GM19468 (cell line): Measurements from ENCODE around the gene PRKCA.

ENCODE experiments used
- ATAC-seq: cut with Tn5 transposase; IDR thresholded peaks from one replicate; pipeline ENCODE4 v1.9.1; 2021; ENCODE audit warnings: mild to moderate bottlenecking, moderate library complexity, moderate number of reproducible peaks; ENCODE audit not compliant: unreplicated experiment; ENCODE audit errors: extremely low read depth

The PRKCA gene

GRCh38 chr17:66525338-66525737 is 222.9 kb downstream of the PRKCA start:
- ATAC-seq: no peak

- ATAC-seq: no peak
Measured at GRCh38 chr17:66526827-66527226, 224.4 kb downstream of the PRKCA start.

- ATAC-seq: no peak
Measured at GRCh38 chr17:66527335-66527734, 224.9 kb downstream of the PRKCA start.

DNA sequence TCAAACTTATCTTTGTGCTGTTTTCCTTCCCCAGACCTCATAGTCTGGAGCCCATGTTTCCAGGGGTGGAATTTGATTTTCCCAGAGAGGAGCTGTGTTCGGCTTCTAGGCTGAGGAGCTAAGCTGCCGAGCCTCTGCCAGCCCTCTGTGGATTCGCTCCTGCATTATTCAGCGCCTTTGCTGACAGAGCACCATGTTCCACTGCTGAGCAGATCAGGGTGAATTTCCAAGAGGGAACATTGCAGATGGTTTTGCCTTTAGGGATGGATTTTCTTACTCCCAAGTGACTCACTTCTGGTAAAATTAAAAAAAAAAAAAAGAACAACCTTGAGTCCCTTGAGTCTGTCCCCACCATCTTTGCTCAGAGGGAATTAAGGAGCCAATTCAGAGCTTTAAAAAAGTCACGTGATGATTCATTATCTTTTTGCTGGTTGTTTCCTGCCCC is 229.5 kb downstream of the PRKCA start:
- no peak for ATAC-seq

GRCh38 chr17:66533572-66533971 is 231.2 kb downstream of the PRKCA start:
- no peak for ATAC-seq

DNA sequence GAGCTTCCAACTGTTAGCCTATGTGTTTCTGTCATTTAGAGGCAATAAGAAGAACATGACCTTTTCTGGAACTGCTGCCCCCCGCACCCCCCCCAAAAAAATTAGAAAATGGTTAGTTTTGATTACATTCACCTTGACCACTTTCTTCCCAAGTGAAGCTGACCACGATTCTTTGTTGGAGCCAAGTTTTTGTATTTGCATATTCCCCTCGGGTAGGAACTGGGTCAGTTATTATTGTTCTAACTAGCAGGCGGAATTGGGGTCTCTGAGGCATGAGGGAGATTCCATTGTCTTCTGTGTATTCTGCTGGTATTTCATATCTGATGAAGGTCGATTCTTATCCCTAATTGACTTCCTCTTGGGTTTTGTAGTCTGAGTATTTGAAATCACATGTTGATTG is 231.6 kb downstream of the PRKCA start:
- no peak for ATAC-seq

- no peak for ATAC-seq
Measured at GRCh38 chr17:66535611-66536010, 233.2 kb downstream of the PRKCA start.

GRCh38 chr17:66537502-66537901 is 235.1 kb downstream of the PRKCA start:
- no peak for ATAC-seq

DNA sequence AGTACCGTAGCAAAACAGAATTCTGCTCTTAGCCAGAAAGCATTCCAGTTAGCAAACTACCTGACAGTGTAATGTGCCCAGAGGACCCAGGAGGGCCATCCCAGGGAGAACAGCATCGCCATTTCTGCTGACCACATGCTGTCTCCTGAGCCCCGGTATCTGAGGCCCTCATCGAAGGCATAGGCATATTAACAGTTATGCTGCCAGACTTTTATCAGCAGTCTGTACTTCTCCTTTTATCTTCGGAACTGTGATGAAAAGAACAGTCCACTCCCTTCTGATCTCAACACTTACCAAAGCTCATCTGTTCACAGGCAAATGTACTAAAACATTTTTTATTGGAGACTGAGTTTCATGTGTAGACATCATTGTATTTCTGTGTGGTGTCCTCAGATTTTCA is 236.4 kb downstream of the PRKCA start:
- ATAC-seq: no peak

GRCh38 chr17:66540131-66540781 is 237.8 kb downstream of the PRKCA start:
- ATAC-seq: no peak

- peak; percentile 37 for ATAC-seq
Measured at GRCh38 chr17:66541461-66542128, 239.2 kb downstream of the PRKCA start.

- ATAC-seq: peak; percentile 78
Measured at GRCh38 chr17:66542129-66542966, 239.9 kb downstream of the PRKCA start.

- ATAC-seq: no peak
Measured at GRCh38 chr17:66542967-66543520, 240.6 kb downstream of the PRKCA start.

DNA sequence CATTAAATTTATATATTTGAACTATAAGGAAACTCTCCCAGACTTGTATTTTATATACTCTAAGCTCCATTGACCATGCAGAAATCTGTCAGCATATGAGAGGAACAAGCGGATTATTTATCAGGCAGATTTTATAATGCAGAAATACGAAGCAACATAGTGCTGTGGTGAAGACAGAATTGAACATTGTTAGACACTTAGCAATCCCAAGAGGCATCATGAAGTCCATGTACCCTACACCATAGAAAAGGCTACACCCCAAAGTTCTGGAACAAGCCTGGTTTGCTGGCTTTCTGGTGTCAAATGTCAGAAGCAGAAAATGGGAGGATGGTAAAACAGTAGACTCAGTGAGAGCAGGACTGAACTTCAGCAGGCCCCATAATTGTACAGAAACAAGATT is 241.1 kb downstream of the PRKCA start:
- no peak for ATAC-seq

DNA sequence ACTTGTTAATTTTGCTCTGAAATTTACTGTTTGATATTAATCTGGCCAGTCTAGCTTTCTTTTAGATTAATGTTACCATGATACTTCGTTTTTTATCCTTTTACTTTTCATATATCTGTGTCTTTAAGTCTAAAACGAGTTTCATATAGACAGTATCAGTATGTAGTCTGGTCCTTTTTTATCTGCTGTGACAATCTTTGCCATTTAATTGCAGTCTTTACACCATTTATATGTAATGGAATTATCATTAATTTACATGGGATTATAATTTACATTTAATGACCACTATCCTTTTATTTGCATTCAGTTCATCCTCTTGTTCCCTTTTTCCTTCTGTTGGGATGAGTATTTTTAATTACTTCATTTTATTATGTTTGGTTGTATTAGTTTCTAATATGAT is 243.5 kb downstream of the PRKCA start:
- no peak for ATAC-seq

- no peak for ATAC-seq
Measured at GRCh38 chr17:66547151-66547865, 244.9 kb downstream of the PRKCA start.

- ATAC-seq: no peak
Measured at GRCh38 chr17:66548158-66548557, 245.7 kb downstream of the PRKCA start.

DNA sequence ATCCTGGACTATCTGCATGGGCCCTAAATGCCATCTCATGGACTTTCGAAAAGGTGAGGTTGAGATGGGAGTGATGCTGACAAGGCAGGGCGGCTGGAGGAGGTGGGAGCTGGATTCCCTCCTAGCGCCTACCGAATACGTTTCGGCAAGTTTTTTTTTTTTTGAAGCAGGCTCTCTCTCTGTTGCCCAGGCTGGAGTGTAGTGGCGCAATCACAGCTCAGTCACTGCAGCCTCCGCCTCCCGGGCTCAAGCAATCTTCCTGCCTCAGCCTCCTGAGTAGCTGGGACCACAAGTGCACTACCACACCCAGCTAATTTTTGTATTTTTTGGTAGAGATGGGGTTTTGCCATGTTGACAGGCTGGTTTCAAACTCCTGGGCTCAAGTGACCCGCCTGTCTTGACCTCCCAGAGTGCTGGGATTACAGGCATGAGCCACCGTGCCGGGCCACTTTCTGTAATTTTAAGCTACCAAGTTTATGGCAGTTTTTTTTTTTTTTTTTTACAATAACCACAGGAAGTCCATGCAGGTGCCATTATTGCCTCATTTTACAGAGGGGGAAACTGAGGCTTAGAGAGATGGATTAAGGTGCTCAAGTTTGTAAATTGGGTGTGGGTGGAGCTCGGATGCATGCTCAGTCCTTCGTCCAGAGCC is 246.4 kb downstream of the PRKCA start:
- ATAC-seq: no peak

DNA sequence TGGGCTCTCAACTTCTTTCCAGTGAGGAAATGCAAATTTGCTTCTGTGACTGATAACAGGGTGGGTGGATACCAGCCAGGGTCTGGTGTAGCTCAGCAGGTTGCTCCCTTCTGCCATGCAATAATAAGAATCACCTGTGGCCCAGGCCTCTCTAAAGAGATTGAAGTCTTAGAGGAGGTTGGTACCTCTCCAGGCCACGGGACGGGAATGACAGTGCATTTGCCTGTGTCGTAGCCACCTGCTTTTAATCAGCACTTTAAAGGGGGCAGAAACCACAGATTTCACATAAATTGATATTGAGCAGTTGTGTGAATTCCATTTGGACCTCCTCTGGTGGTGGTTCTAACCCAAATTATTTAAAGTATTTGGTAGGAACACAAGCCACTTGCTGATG is 246.9 kb downstream of the PRKCA start:
- no peak for ATAC-seq

- ATAC-seq: no peak
Measured at GRCh38 chr17:66549731-66550207, 247.4 kb downstream of the PRKCA start.
